ENCODE data around the gene PARD3B.

Gene PARD3B

DNA sequence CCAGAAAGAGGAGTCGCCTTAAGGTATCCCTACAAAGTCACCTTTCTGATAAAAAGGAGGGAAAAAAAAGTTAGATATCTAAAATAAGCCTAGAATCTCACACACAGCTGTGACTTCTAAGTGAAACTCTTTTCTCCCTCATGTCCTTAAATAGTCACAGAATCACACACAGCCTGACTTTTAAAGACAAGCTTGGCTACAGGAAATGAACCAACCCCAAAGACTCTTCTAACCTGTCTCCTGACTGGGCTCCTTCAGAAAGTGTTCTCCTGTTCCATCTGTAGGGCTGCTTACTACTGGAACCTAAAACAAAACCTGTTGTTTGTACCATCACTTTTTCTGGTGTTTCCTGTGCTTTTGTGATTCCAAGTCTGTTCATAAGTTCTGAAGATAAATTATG, 1074.3 kb downstream of the PARD3B start:
- TF ChIP-seq, protein P1, sequence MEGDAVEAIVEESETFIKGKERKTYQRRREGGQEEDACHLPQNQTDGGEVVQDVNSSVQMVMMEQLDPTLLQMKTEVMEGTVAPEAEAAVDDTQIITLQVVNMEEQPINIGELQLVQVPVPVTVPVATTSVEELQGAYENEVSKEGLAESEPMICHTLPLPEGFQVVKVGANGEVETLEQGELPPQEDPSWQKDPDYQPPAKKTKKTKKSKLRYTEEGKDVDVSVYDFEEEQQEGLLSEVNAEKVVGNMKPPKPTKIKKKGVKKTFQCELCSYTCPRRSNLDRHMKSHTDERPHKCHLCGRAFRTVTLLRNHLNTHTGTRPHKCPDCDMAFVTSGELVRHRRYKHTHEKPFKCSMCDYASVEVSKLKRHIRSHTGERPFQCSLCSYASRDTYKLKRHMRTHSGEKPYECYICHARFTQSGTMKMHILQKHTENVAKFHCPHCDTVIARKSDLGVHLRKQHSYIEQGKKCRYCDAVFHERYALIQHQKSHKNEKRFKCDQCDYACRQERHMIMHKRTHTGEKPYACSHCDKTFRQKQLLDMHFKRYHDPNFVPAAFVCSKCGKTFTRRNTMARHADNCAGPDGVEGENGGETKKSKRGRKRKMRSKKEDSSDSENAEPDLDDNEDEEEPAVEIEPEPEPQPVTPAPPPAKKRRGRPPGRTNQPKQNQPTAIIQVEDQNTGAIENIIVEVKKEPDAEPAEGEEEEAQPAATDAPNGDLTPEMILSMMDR (IDR thresholded peaks at IDR 0.05), result no peak
- Histone ChIP-seq H3K27me3 (no peaks in the 10 kb centered on the region), H3K9me3 (no peaks in the 10 kb centered on the region), H3K27ac (no peak overlapping the region), H3K36me3 (no peaks in the 10 kb centered on the region), H3K4me1 (ENCODE audit: control insufficient read depth in 1 of 2, insufficient read depth in 1 of 2, low read depth in 1 of 2, low read length in 1 of 2) (no peaks in the 10 kb centered on the region), H3K4me3 (ENCODE audit: low read depth in 1 of 2, low read length in 1 of 2) (no peak overlapping the region)

DNA sequence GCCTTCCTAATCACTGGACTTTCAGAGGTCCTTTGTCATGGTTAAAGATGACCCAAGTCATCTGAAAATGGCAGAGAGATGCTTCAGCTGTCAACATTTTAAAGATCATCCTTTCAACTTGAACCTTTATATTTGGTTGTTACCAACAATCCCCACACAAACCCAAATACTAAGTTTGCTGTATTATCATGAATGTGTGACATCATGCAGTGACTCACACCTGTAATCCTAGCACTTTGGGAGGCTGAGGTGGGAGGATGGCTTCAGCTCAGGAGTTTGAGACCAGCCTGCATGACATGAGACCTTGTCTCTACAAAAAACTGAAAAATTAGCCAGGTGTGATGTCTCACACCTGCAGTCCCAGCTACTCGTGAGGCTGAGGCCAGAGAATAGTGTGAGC, 1081.8 kb downstream of the PARD3B start:
- TF ChIP-seq, protein P1 (IDR thresholded peaks at IDR 0.05), result no peak
- H3K27me3 ChIP-seq, result no peaks in the 10 kb centered on the region
- no peak overlapping the region for H3K4me3 ChIP-seq (ENCODE audit: low read depth in 1 of 2, low read length in 1 of 2)
- no peaks in the 10 kb centered on the region for H3K9me3 ChIP-seq
- H3K36me3 ChIP-seq, result no peaks in the 10 kb centered on the region
- H3K4me1 ChIP-seq (ENCODE audit: control insufficient read depth in 1 of 2, insufficient read depth in 1 of 2, low read depth in 1 of 2, low read length in 1 of 2), result no peaks in the 10 kb centered on the region
- H3K27ac ChIP-seq, result no peak overlapping the region

DNA sequence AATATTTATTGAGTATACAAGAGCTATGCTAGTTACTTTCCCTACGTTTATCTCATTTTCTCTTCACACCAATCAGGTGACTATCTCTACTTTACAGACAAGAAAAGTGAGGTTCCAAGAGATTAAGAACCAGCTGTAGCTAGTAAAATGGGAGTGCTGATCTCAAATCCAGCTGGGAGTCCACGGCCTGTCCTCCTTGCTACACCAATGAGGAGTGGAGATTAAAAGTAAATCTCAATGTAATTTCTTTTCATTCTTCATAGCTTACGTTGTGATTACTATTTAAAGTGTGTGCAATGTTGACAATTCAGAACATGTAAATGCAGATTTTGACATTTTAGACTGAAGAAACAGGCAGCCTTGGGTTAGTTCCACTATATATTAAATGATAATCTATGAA, 1083.1 kb downstream of the PARD3B start:
- H3K4me3 ChIP-seq (ENCODE audit: low read depth in 1 of 2, low read length in 1 of 2), result no peak overlapping the region
- no peaks in the 10 kb centered on the region for H3K4me1 ChIP-seq (ENCODE audit: control insufficient read depth in 1 of 2, insufficient read depth in 1 of 2, low read depth in 1 of 2, low read length in 1 of 2)
- H3K36me3 ChIP-seq, result no peaks in the 10 kb centered on the region
- H3K27ac ChIP-seq, result no peak overlapping the region
- TF ChIP-seq, protein P1 (IDR thresholded peaks at IDR 0.05), result no peak
- H3K9me3 ChIP-seq, result no peaks in the 10 kb centered on the region
- no peaks in the 10 kb centered on the region for H3K27me3 ChIP-seq

DNA sequence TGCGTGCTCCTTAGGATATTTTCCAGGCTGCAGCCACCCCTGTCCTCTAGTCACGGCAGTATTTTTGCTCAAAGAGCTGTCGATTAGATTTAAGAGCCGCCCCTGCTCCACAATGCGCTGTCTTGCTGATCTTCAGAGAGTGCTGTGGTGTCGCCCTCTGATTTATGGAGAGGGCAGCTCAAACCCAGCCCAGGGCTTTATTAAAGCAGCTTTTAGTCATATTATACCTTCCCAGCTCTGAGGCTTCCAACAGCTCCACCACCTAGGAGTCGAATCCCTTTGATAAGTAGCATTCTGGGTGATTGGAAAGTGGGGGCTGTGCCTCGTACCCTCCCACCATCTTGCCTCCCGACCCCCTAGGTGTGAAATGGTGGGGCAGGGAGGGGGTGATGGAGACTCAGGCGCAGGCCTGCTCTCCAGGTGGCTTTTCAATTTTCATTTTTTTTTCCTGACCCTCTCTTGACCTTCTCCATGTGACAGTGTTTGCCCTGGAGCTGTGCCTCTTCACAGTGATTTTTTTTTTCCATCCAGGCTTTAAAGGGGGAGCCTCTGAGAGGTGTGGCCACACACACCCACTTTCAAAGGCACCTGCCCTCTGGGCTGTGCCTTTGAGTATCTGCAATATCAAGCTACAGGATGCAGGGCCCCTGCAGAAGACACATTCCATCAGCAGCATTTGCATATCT, 1084.0 kb downstream of the PARD3B start:
- H3K9me3 ChIP-seq, result no peaks in the 10 kb centered on the region
- H3K27me3 ChIP-seq, result no peaks in the 10 kb centered on the region
- no peak overlapping the region for H3K27ac ChIP-seq
- no peak overlapping the region for H3K4me3 ChIP-seq (ENCODE audit: low read depth in 1 of 2, low read length in 1 of 2)
- TF ChIP-seq, protein P1 (IDR thresholded peaks at IDR 0.05), result no peak
- no peaks in the 10 kb centered on the region for H3K4me1 ChIP-seq (ENCODE audit: control insufficient read depth in 1 of 2, insufficient read depth in 1 of 2, low read depth in 1 of 2, low read length in 1 of 2)
- no peaks in the 10 kb centered on the region for H3K36me3 ChIP-seq

DNA sequence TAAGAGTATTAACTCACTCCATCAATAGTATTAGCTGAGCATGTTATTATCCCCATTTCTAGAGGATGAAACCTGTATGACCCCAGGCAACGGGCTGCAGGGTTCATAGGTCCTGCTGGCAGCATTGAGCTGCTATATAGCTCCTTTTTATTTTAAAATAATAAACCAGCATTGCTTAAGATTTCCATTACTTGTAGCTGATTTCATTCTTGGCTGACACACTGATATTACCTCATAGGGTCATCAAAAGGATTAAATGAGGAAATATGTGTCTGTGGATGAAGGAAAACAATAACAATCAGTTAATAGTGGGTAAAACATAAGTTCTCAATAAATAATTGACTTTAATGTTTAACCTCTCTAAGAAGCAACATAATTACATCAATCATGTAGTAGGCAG, 1088.7 kb downstream of the PARD3B start:
- no peaks in the 10 kb centered on the region for H3K36me3 ChIP-seq

More for the DNA sequence above, 1088.7 kb downstream of the PARD3B start:
- TF ChIP-seq, protein P1 (IDR thresholded peaks at IDR 0.05), result no peak
- Histone ChIP-seq H3K27me3 (peaks cover 4% of the 10 kb centered on the region), H3K27ac (no peak overlapping the region), H3K4me3 (ENCODE audit: low read depth in 1 of 2, low read length in 1 of 2) (no peak overlapping the region), H3K4me1 (ENCODE audit: control insufficient read depth in 1 of 2, insufficient read depth in 1 of 2, low read depth in 1 of 2, low read length in 1 of 2) (no peaks in the 10 kb centered on the region), H3K9me3 (no peaks in the 10 kb centered on the region)
